GM12878 (cell line): ENCODE measurements around the gene TRDMT1. TPM values are rescaled to one million over a fixed set of nuclear protein-coding genes. Genes with fewer than 3 reads are reported as not detected.

Source experiments
- ATAC-seq: fragments of 200-7000 bp; cut with Tn5 transposase; 3 replicates; pipeline ENCODE4 v1.9.1; 2020; ENCODE audit warnings: mild to moderate bottlenecking, moderate library complexity
- BruUV-seq: library from RNA; stranded (reverse); fragments of 400-500 nt; replicated peaks from 2 replicates; lab custom pipeline; 2021; lab: Mats Ljungman, UMichigan
- CTCF ChIA-PET: fragments of 300-600 bp; sonication (Branson Sonifier 250); formaldehyde crosslinking; extraction: SDS; loops from one replicate; lab custom pipeline; 2021; ENCODE audit warnings: inconsistent platforms; lab: Yijun Ruan, JAX
- POLR2A ChIA-PET: fragments of 350-600 bp; formaldehyde crosslinking; extraction: SDS; loops from one replicate; lab custom pipeline; 2021; ENCODE audit warnings: inconsistent platforms; lab: Charles Lee
- RAD21 ChIA-PET: fragments of 300-600 bp; sonication (Branson Sonifier 250); formaldehyde crosslinking; loops from one replicate; lab custom pipeline; 2023; ENCODE audit warnings: antibody characterized with exemption; ENCODE audit not compliant: unreplicated experiment; lab: Charles Lee
- SMC1A ChIA-PET: fragments of 300-600 bp; sonication (Branson Sonifier 250); formaldehyde crosslinking; loops from one replicate; lab custom pipeline; 2023; ENCODE audit not compliant: unreplicated experiment, uncharacterized antibody; lab: Charles Lee
- DNase-seq: peaks from one replicate; pipeline ENCODE4 v3.0.0-alpha.2; 2011; ENCODE audit warnings: low read depth, low spot score
- FAIRE-seq: peaks from 3 replicates; lab custom pipeline; 2011; peaks lifted over from hg19 to GRCh38; lab: Jason Lieb, UNC
- H2AFZ ChIP-seq: 2 replicates; pipeline ENCODE4 v1.6.0; 2011; ENCODE audit warnings: low read depth, low read length, control low read depth; ENCODE audit not compliant: control insufficient read depth
- H3K27ac ChIP-seq: 2 replicates; pipeline ENCODE4 v1.5.1; 2011; ENCODE audit warnings: control low read depth; ENCODE audit not compliant: control insufficient read depth, insufficient read depth
- H3K27me3 ChIP-seq, 2 experiments: replicated peaks in 1 of 2; 2 replicates each; pipeline versions ENCODE4 v1.6.0 to v1.6.1; 2011; ENCODE audit warnings: low read length in 1 of 2; ENCODE audit not compliant: control insufficient read depth in 2 of 2, insufficient read depth in 2 of 2
- H3K36me3 ChIP-seq, 2 experiments: 2 replicates each; pipeline ENCODE4 v1.5.1; 2011; ENCODE audit warnings: low read length in 1 of 2; ENCODE audit not compliant: control insufficient read depth in 2 of 2, insufficient read depth in 2 of 2
- H3K4me1 ChIP-seq: 2 replicates; pipeline ENCODE4 v1.6.1; 2011; ENCODE audit warnings: mild to moderate bottlenecking, low read length, moderate library complexity, mixed read lengths; ENCODE audit not compliant: control insufficient read depth, insufficient read depth
- H3K4me2 ChIP-seq: 2 replicates; pipeline ENCODE4 v1.6.0; 2011; ENCODE audit warnings: control low read depth; ENCODE audit not compliant: control insufficient read depth, insufficient read depth
- H3K4me3 ChIP-seq: fragments of 200-600 bp; sonication (generic); 2 replicates; pipeline ENCODE4 v1.5.1; 2016
- H3K79me2 ChIP-seq: 2 replicates; pipeline ENCODE4 v1.6.0; 2011; ENCODE audit warnings: low read length; ENCODE audit not compliant: control insufficient read depth, insufficient read depth
- H3K9ac ChIP-seq: 2 replicates; pipeline ENCODE4 v1.8.0; 2011; ENCODE audit warnings: low read length, control low read depth, mixed read lengths; ENCODE audit not compliant: control insufficient read depth, insufficient read depth
- H3K9me3 ChIP-seq: replicated peaks from 3 replicates; pipeline ENCODE4 v1.5.1; 2011; ENCODE audit warnings: mild to moderate bottlenecking, low read length; ENCODE audit not compliant: control insufficient read depth, insufficient read depth
- H4K20me1 ChIP-seq: 2 replicates; pipeline ENCODE4 v1.6.0; 2011; ENCODE audit not compliant: control insufficient read depth, insufficient read depth
- CBFB ChIP-seq: IDR thresholded peaks from 2 replicates; pipeline ENCODE4 v1.6.1; 2016; ENCODE audit warnings: antibody characterized with exemption, low read depth
- CBX5 ChIP-seq: sonication (generic); IDR thresholded peaks from 2 replicates; pipeline ENCODE4 v1.6.1; 2016; ENCODE audit warnings: low read depth, moderate library complexity, mild to moderate bottlenecking, inconsistent platforms
- EED ChIP-seq: sonication (generic); IDR thresholded peaks from 2 replicates; pipeline ENCODE4 v1.6.1; 2016; ENCODE audit warnings: antibody characterized with exemption, low read depth
- MEF2B ChIP-seq: fragments of 450-650 bp; IDR thresholded peaks from 2 replicates; pipeline ENCODE4 v1.6.1; 2018; ENCODE audit warnings: mild to moderate bottlenecking, moderate library complexity; ENCODE audit not compliant: partially characterized antibody, poor library complexity, severe bottlenecking
- MYB ChIP-seq: fragments of 150-350 bp; IDR thresholded peaks from 2 replicates; pipeline ENCODE4 v1.6.1; 2014; ENCODE audit warnings: mild to moderate bottlenecking, low read depth, low read length, borderline replicate concordance
- NRF1 ChIP-seq: conservative IDR thresholded peaks from 2 replicates; pipeline ENCODE4 v1.6.1; 2011; ENCODE audit warnings: mild to moderate bottlenecking, low read depth, low read length, improper control_type of control experiment
- PRDM15 ChIP-seq: fragments of 450-650 bp; formaldehyde crosslinking; IDR thresholded peaks from 2 replicates; pipeline ENCODE4 v1.4.0; 2020; ENCODE audit warnings: mild to moderate bottlenecking, moderate library complexity
- RAD51 ChIP-seq: fragments of 450-650 bp; IDR thresholded peaks from 2 replicates; pipeline ENCODE4 v1.6.1; 2016; ENCODE audit warnings: moderate library complexity, mild to moderate bottlenecking, inconsistent platforms
- SIX5 ChIP-seq: IDR thresholded peaks from 2 replicates; pipeline ENCODE4 v1.6.1; 2011; ENCODE audit warnings: mild to moderate bottlenecking, low read depth, low read length, moderate library complexity; ENCODE audit not compliant: severe bottlenecking
- SP1 ChIP-seq: IDR thresholded peaks from one replicate; pipeline ENCODE4 v1.6.1; 2011; ENCODE audit warnings: low read depth, low read length
- SRF ChIP-seq, 2 experiments: IDR thresholded peaks; 2 replicates each; pipeline ENCODE4 v1.6.1; 2011; ENCODE audit warnings: low read depth in 2 of 2, low read length in 2 of 2, mild to moderate bottlenecking in 1 of 2, moderate library complexity in 1 of 2
- ZSCAN29 ChIP-seq: fragments of 450-650 bp; IDR thresholded peaks from 2 replicates; pipeline ENCODE4 v1.6.1; 2017; ENCODE audit warnings: mild to moderate bottlenecking, moderate library complexity
- WGBS: methylation state at CpG from one replicate; pipeline ENCODE4 v1.1.6; 2016; ENCODE audit warnings: low lambda C conversion rate; ENCODE audit not compliant: insufficient replicate concordance, insufficient coverage; ENCODE audit errors: missing lambda C conversion rate; 5-methylcytosine and 5-hydroxymethylcytosine counted together
- in situ Hi-C: fragments of 300-500 bp; cut with MboI; formaldehyde crosslinking; loops from 9 replicates; pipeline ENCODE4 v1.14.3; 2018; ENCODE audit warnings: mixed read lengths
- intact Hi-C: fragments of 100-400 bp; cut with micrococcal nuclease; formaldehyde crosslinking; loops from one replicate; pipeline ENCODE4 v1.14.2; 2022; ENCODE audit not compliant: unreplicated experiment
- polyA plus RNA-seq, 11 experiments: library from polyadenylated mRNA; depleted of rRNA in 4 of 11; unstranded in 6 of 11; stranded (reverse) in 5 of 11; fragments of >200 nt; fragmentation: Nextera tagmentation in 4 of 11; fragmentation: Illumina TruSeq in 1 of 11; extraction: Ambion mirVana in 4 of 11; extraction: Trizol in 1 of 11; gene quantifications; 1 replicate in 1 of 11; 2 replicates in 10 of 11; pipeline versions ENCODE4 v1.2.1 to v1.2.3, GENCODE V29; 2011 to 2016; ENCODE audit warnings: inconsistent platforms in 2 of 11, missing spikeins in 2 of 11, low read depth in 1 of 11
- total RNA-seq, 4 experiments: library from RNA; depleted of rRNA in 3 of 4; stranded (reverse); fragments of >200 nt in 3 of 4; fragmentation: Illumina TruSeq in 1 of 4; extraction: Trizol in 1 of 4; gene quantifications; 2 replicates each; pipeline versions ENCODE4 v1.2.1 to v1.2.3, GENCODE V29; 2013 to 2021

The TRDMT1 gene
- total and polyA plus RNA-seq, 10 of the 15 experiments (the other 5 are each of a cell fraction or from before 2014, with no cell fraction given) = 2.3 to 9.7 (median 4.6) TPM

GRCh38 chr10:17178006-17178405, 23.5 kb downstream of the TRDMT1 start:
- no peaks in the 10 kb centered on the region for H3K4me1 ChIP-seq
- ChIA-PET POLR2A (no interaction called here), RAD21 (no interaction called here), SMC1A (no interaction called here), CTCF (no interaction called here)
- H2AFZ ChIP-seq = no peak overlapping the region
- no peak for FAIRE-seq
- H3K27me3 ChIP-seq = no peaks in the 10 kb centered on the region
- no peak for DNase-seq
- WGBS = 91% methylated on average over 1 of the region's 1 CpG
- in situ Hi-C loops = no loop called here
- BruUV-seq = no TSS peak
- no peak overlapping the region for H3K4me3 ChIP-seq
- no peak for ATAC-seq
- no peaks in the 10 kb centered on the region for H3K36me3 ChIP-seq
- no peak for TF ChIP-seq RAD51
- TF ChIP-seq SIX5 = no peak
- TF ChIP-seq MYB = no peak
- no peaks in the 10 kb centered on the region for H4K20me1 ChIP-seq
- no peaks in the 10 kb centered on the region for H3K79me2 ChIP-seq
- no peak overlapping the region for H3K9ac ChIP-seq
- intact Hi-C loops = no loop called here
- no peaks in the 10 kb centered on the region for H3K9me3 ChIP-seq
- no peak overlapping the region for H3K27ac ChIP-seq
- H3K4me2 ChIP-seq = no peak overlapping the region

GRCh38 chr10:17177014-17177413, 24.5 kb downstream of the TRDMT1 start:
- H3K9ac ChIP-seq = no peak overlapping the region
- H4K20me1 ChIP-seq = no peaks in the 10 kb centered on the region
- BruUV-seq = no TSS peak
- ChIA-PET RAD21 (no interaction called here), POLR2A (no interaction called here), SMC1A (interaction anchor here (1.1 kb wide), 1 partner anchor 24 kb away, joined by 4 read pairs; the partner anchor contains the start of gene TRDMT1), CTCF (interaction anchor here (1.0 kb wide), 1 partner anchor 80 kb away, joined by 3 read pairs; no protein-coding TSS in a partner anchor)
- H3K4me2 ChIP-seq = no peak overlapping the region
- H3K4me1 ChIP-seq = no peaks in the 10 kb centered on the region
- no peaks in the 10 kb centered on the region for H3K36me3 ChIP-seq
- H2AFZ ChIP-seq = no peak overlapping the region
- WGBS = 100% methylated on average over 1 of the region's 1 CpG
- H3K27me3 ChIP-seq = no peaks in the 10 kb centered on the region
- H3K27ac ChIP-seq = no peak overlapping the region
- H3K9me3 ChIP-seq = no peaks in the 10 kb centered on the region
- no peaks in the 10 kb centered on the region for H3K79me2 ChIP-seq
- ATAC-seq (no peak), FAIRE-seq (no peak), DNase-seq (no peak)
- no peak overlapping the region for H3K4me3 ChIP-seq
- intact Hi-C loops (no loop called here), in situ Hi-C loops (no loop called here)
- TF ChIP-seq ZSCAN29 (no peak), CBX5 (no peak), NRF1 (no peak), MEF2B (no peak), EED (no peak), CBFB (no peak), SRF (IDR thresholded peaks at IDR 0.05; ENCODE audit: low read depth in 2 of 2, low read length in 2 of 2) (no peak), SP1 (no peak), PRDM15 (CRISPR knock-in tag) (no peak)
